ENCODE results near the gene TRMT2A.

The TRMT2A gene

GRCh38 chr22:20149257-20150250 lies 32.5 kb upstream of the TRMT2A start:
- no peak for DNase-seq (ENCODE audit: low spot score)

GRCh38 chr22:20148414-20148813 lies 31.4 kb upstream of the TRMT2A start:
- no peak for DNase-seq (ENCODE audit: low spot score)

GRCh38 chr22:20147237-20147988 lies 30.4 kb upstream of the TRMT2A start:
- DNase-seq (ENCODE audit: low spot score): no peak

- no peak for DNase-seq (ENCODE audit: low spot score)
These were observed 29.8 kb upstream of the TRMT2A start for GRCh38 chr22:20146777-20147176.

- DNase-seq (ENCODE audit: low spot score): no peak
These were observed 28.8 kb upstream of the TRMT2A start for GRCh38 chr22:20145832-20146223.

- no peak for DNase-seq (ENCODE audit: low spot score)
These were observed 28.3 kb upstream of the TRMT2A start for GRCh38 chr22:20145206-20145831.

- DNase-seq (ENCODE audit: low spot score): no peak
These were observed 27.0 kb upstream of the TRMT2A start for GRCh38 chr22:20143883-20144665.

GRCh38 chr22:20142711-20143621 lies 25.9 kb upstream of the TRMT2A start:
- DNase-seq (ENCODE audit: low spot score): no peak

GRCh38 chr22:20141186-20142077 lies 24.4 kb upstream of the TRMT2A start:
- DNase-seq (ENCODE audit: low spot score): no peak

GRCh38 chr22:20140521-20140964 lies 23.5 kb upstream of the TRMT2A start:
- DNase-seq (ENCODE audit: low spot score): no peak

GRCh38 chr22:20140107-20140445 lies 23.1 kb upstream of the TRMT2A start:
- DNase-seq (ENCODE audit: low spot score): no peak

- no peak for DNase-seq (ENCODE audit: low spot score)
These were observed 22.5 kb upstream of the TRMT2A start for GRCh38 chr22:20139391-20140106.

- DNase-seq (ENCODE audit: low spot score): no peak
These were observed 21.8 kb upstream of the TRMT2A start for GRCh38 chr22:20138868-20139267.

GRCh38 chr22:20138417-20138738 lies 21.4 kb upstream of the TRMT2A start:
- no peak for DNase-seq (ENCODE audit: low spot score)

GRCh38 chr22:20137671-20138416 lies 20.8 kb upstream of the TRMT2A start:
- DNase-seq (ENCODE audit: low spot score): no peak

- no peak for DNase-seq (ENCODE audit: low spot score)
These were observed 20.1 kb upstream of the TRMT2A start for GRCh38 chr22:20137113-20137512.

- no peak for DNase-seq (ENCODE audit: low spot score)
These were observed 19.5 kb upstream of the TRMT2A start for GRCh38 chr22:20136603-20136873.

- no peak for DNase-seq (ENCODE audit: low spot score)
These were observed 19.0 kb upstream of the TRMT2A start for GRCh38 chr22:20135806-20136602.

Measured in CD4-positive, alpha-beta T cell treated with Interleukin-6 at 100 ng/mL for 8 hours (primary cell).